ENCODE data around the gene PKD2L1.

Gene PKD2L1

GRCh38 chr10:100371482-100372027 is 41.5 kb upstream of the PKD2L1 start:
- DNase-seq (ENCODE audit: low read depth), result no peak
- no peak overlapping the region for H3K4me3 ChIP-seq (ENCODE audit: low read length)
- no peak for TF ChIP-seq CTCF (conservative IDR thresholded peaks at IDR 0.05; ENCODE audit: low read depth, low read length)

- no peak for TF ChIP-seq CTCF (conservative IDR thresholded peaks at IDR 0.05; ENCODE audit: low read depth, low read length)
- H3K4me3 ChIP-seq (ENCODE audit: low read length), result no peak overlapping the region
- peak; percentile 78 for DNase-seq (ENCODE audit: low read depth)
These were observed 40.9 kb upstream of the PKD2L1 start for GRCh38 chr10:100370714-100371481.

GRCh38 chr10:100368721-100369120 is 38.7 kb upstream of the PKD2L1 start:
- TF ChIP-seq CTCF (conservative IDR thresholded peaks at IDR 0.05; ENCODE audit: low read depth, low read length), result no peak
- no peak overlapping the region for H3K4me3 ChIP-seq (ENCODE audit: low read length)
- no peak for DNase-seq (ENCODE audit: low read depth)

GRCh38 chr10:100364735-100365391 is 34.8 kb upstream of the PKD2L1 start:
- peak; percentile 85 for DNase-seq (ENCODE audit: low read depth)

GRCh38 chr10:100364175-100364574 is 34.1 kb upstream of the PKD2L1 start:
- DNase-seq (ENCODE audit: low read depth), result no peak
- TF ChIP-seq CTCF (conservative IDR thresholded peaks at IDR 0.05; ENCODE audit: low read depth, low read length), result no peak
- H3K4me3 ChIP-seq (ENCODE audit: low read length), result no peak overlapping the region

More at GRCh38 chr10:100364735-100365391, 34.8 kb upstream of the PKD2L1 start:
- H3K4me3 ChIP-seq (ENCODE audit: low read length), result no peak overlapping the region
- TF ChIP-seq CTCF (conservative IDR thresholded peaks at IDR 0.05; ENCODE audit: low read depth, low read length), result no peak

- no peak overlapping the region for H3K4me3 ChIP-seq (ENCODE audit: low read length)
- DNase-seq (ENCODE audit: low read depth), result no peak
- no peak for TF ChIP-seq CTCF (conservative IDR thresholded peaks at IDR 0.05; ENCODE audit: low read depth, low read length)
These were observed 32.8 kb upstream of the PKD2L1 start for GRCh38 chr10:100362570-100363496.
